Testis (tissue), 3 donors: Measurements from ENCODE around the gene PPM1D. TPM values are rescaled to one million over a fixed set of nuclear protein-coding genes. Genes with fewer than 3 reads are reported as not detected.

Source experiments
- DNase-seq: peaks from one replicate; pipeline ENCODE4 v3.0.0-alpha.2; 2019
- H3K27ac ChIP-seq, 2 donors: fragments of 200-600 bp; sonication (generic); one replicate each; pipeline ENCODE4 v1.5.1; 2019
- H3K27me3 ChIP-seq: fragments of 200-600 bp; sonication (generic); one replicate; pipeline ENCODE4 v1.5.1; 2019
- H3K36me3 ChIP-seq: fragments of 200-600 bp; sonication (generic); one replicate; pipeline ENCODE4 v1.5.1; 2017; ENCODE audit warnings: low read depth; ENCODE audit errors: missing control alignments
- H3K4me1 ChIP-seq: fragments of 200-600 bp; sonication (generic); one replicate; pipeline ENCODE4 v1.5.1; 2019
- H3K4me3 ChIP-seq, 2 donors: fragments of 200-600 bp; sonication (generic); one replicate each; pipeline ENCODE4 v1.5.1; 2017 to 2019
- H3K9me3 ChIP-seq: fragments of 200-600 bp; sonication (generic); one replicate; pipeline ENCODE4 v1.5.1; 2017
- CTCF ChIP-seq, 3 experiments: fragments of 450-650 bp in 2 of 3; fragments of 200-600 bp in 1 of 3; sonication (generic) in 1 of 3; IDR thresholded peaks; one replicate each; pipeline ENCODE4 v1.5.1; 2016 to 2019; ENCODE audit warnings: antibody characterized with exemption in 3 of 3, mild to moderate bottlenecking in 2 of 3, moderate library complexity in 1 of 3
- POLR2A ChIP-seq: fragments of 450-650 bp; IDR thresholded peaks from one replicate; pipeline ENCODE4 v1.6.1; 2017; ENCODE audit warnings: antibody characterized with exemption, mild to moderate bottlenecking, moderate library complexity
- WGBS, 2 donors: methylation state at CpG; one replicate each; pipeline ENCODE4 v1.1.5; 2018; 5-methylcytosine and 5-hydroxymethylcytosine counted together
- intact Hi-C: fragments of 100-400 bp; cut with DNase I; formaldehyde crosslinking; loops from one replicate; pipeline ENCODE4 v1.15.1; 2023; ENCODE audit warnings: low total_unique reads
- polyA plus RNA-seq: library from polyadenylated mRNA; stranded (reverse); fragments of 350-450 nt; fragmentation: Illumina TruSeq; extraction: RNeasy Lipid Tissue Mini Kit (QIAGEN cat#74804); gene quantifications from one replicate; pipeline ENCODE4 v1.2.3, GENCODE V29; 2014; ENCODE audit warnings: low read depth, low replicate concordance; ENCODE audit not compliant: insufficient read depth
- total RNA-seq, 2 donors: library from RNA; depleted of rRNA; stranded (reverse); fragments of >200 nt; gene quantifications; one replicate each; pipeline ENCODE4 v1.2.3, GENCODE V29; 2016

PPM1D gene
- total and polyA plus RNA-seq, 3 donors from 2014 or later: 31.5 to 40.7 (median 34.9) TPM

DNA sequence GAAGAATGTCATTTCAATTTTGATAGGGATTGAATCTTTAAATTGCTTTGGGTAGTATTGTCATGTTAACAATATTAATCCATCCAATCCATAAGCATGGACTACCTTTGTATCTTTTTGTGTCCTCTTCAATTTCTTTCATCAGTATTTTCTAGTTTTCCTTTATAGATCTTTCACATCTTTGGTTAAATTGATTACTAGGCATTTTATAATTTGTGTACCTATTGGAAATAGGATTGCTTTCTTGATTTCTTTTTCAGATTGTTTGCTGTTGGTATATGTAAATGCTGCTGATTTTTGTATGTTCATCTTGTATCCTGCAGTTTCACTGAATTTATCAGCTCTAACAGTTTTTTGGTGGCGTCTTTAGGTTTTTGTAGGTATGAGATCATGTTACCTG, 53.6 kb downstream of the PPM1D start:
- Histone ChIP-seq H3K4me3 (no peak overlapping the region), H3K27ac (no peak overlapping the region), H3K36me3 (no peaks in the 10 kb centered on the region), H3K9me3 (no peaks in the 10 kb centered on the region), H3K27me3 (no peaks in the 10 kb centered on the region), H3K4me1 (no peaks in the 10 kb centered on the region)
- no peak for DNase-seq
- WGBS, 2 donors: 77 to 100% methylated on average over 1 of the region's 1 CpG
- intact Hi-C loops: no loop called here
- TF ChIP-seq POLR2A: no peak
- TF ChIP-seq CTCF (IDR thresholded peaks at IDR 0.05): no peak

DNA sequence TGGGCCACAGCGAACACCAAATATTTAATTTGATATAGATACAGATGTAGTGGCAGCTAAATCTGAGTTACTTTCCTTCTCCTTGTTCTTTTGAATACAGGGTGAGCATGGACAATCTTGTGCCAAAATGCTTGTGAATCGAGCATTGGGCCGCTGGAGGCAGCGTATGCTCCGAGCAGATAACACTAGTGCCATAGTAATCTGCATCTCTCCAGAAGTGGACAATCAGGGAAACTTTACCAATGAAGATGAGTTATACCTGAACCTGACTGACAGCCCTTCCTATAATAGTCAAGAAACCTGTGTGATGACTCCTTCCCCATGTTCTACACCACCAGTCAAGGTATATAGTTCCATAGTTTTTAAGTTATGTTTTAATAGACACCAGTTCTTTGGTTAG, 56.5 kb downstream of the PPM1D start:
- WGBS, 2 donors: 91 to 96% methylated on average over 5 of the region's 5 CpGs

GRCh38 chr17:60659156-60659555, 59.2 kb downstream of the PPM1D start:
- no peak for DNase-seq
- no peak overlapping the region for H3K27ac ChIP-seq
- no peaks in the 10 kb centered on the region for H3K36me3 ChIP-seq
- no peaks in the 10 kb centered on the region for H3K9me3 ChIP-seq
- H3K4me1 ChIP-seq: no peaks in the 10 kb centered on the region
- H3K4me3 ChIP-seq: no peak overlapping the region
- TF ChIP-seq POLR2A (no peak), CTCF (IDR thresholded peaks at IDR 0.05) (no peak)
- 57 to 58% methylated on average over 1 of the region's 1 CpG for WGBS, 2 donors
- intact Hi-C loops: no loop called here
- H3K27me3 ChIP-seq: no peaks in the 10 kb centered on the region

More for the DNA sequence above, 56.5 kb downstream of the PPM1D start:
- Histone ChIP-seq H3K36me3 (no peaks in the 10 kb centered on the region), H3K4me1 (no peaks in the 10 kb centered on the region), H3K4me3 (no peak overlapping the region), H3K27ac (no peak overlapping the region), H3K9me3 (no peaks in the 10 kb centered on the region), H3K27me3 (no peaks in the 10 kb centered on the region)
- TF ChIP-seq CTCF (IDR thresholded peaks at IDR 0.05): no peak
- no peak for TF ChIP-seq POLR2A
- no peak for DNase-seq
- intact Hi-C loops: no loop called here

GRCh38 chr17:60661489-60661888, 61.5 kb downstream of the PPM1D start:
- intact Hi-C loops: no loop called here
- no peak for TF ChIP-seq CTCF (IDR thresholded peaks at IDR 0.05)
- TF ChIP-seq POLR2A: no peak
- H3K9me3 ChIP-seq: no peaks in the 10 kb centered on the region
- DNase-seq: no peak
- H3K27ac ChIP-seq: no peak overlapping the region
- H3K4me1 ChIP-seq: no peaks in the 10 kb centered on the region
- no peaks in the 10 kb centered on the region for H3K36me3 ChIP-seq
- H3K4me3 ChIP-seq: no peak overlapping the region
- WGBS, 2 donors: 86 to 90% methylated on average over 2 of the region's 2 CpGs
- H3K27me3 ChIP-seq: no peaks in the 10 kb centered on the region

DNA sequence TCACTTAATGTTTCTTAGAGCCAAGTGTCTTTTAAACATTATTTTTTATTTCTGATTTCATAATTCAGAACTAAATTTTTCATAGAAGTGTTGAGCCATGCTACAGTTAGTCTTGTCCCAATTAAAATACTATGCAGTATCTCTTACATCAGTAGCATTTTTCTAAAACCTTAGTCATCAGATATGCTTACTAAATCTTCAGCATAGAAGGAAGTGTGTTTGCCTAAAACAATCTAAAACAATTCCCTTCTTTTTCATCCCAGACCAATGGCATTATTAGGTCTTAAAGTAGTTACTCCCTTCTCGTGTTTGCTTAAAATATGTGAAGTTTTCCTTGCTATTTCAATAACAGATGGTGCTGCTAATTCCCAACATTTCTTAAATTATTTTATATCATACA, 64.0 kb downstream of the PPM1D start:
- Histone ChIP-seq H3K4me3 (no peak overlapping the region), H3K27me3 (no peaks in the 10 kb centered on the region), H3K27ac (no peak overlapping the region), H3K36me3 (no peaks in the 10 kb centered on the region), H3K4me1 (no peaks in the 10 kb centered on the region), H3K9me3 (no peaks in the 10 kb centered on the region)
- TF ChIP-seq POLR2A: no peak
- TF ChIP-seq CTCF (IDR thresholded peaks at IDR 0.05): no peak
- intact Hi-C loops: no loop called here
- no peak for DNase-seq
- WGBS, 2 donors: 77 to 93% methylated on average over 1 of the region's 1 CpG
